NCI-H69 (cell line): Measurements from ENCODE around the gene SPTA1.

Source experiments
- DNase-seq: peaks from one replicate; lab custom pipeline; 2025; lab: John Stamatoyannopoulos, UW

The SPTA1 gene

DNA sequence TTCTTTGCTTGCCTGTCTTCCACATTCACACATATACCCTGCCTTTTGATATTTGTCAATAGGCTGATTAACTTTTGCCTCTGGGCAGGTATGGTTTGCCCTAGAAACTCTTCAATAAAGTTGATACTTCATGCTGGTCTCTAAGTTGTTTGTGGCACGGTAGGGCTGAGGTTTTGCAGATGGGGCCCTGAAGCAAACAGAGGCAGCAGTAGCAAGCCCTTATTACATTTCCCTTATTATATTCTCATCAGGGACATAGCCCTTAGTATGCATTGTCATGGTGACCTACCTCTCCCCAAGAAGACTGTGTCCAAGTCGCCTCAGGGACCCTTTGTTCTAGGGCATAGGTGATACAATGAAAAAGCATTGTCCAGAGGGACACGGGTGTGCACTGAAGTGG lies 116.0 kb downstream of the SPTA1 start, which contains the start of gene OR6P1:
Gene OR6P1 (minus strand): TSS at position 101 of the 400 bp plus-strand sequence. CDS start 6,976 bp downstream, outside the sequence.
- DNase-seq = no peak

DNA sequence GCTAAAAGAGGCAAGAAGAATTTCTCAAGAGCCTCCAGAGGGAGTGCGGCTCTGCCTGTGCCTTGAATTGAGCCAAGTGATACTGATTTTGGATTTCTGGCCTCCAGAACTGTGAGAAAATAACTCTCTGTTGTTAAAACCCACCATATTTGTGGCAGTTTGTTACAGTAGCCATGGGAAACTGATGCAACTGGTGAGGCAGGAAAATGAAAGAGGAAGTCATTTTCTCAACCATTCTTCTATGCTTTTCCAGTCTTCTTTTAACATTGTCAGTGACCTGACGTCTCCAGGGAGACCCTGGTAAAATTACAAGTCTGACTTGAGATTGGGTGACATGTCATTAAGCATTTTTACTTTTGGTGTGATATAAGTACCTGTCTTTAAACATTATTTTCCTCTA lies 121.9 kb downstream of the SPTA1 start:
- DNase-seq = no peak

DNA sequence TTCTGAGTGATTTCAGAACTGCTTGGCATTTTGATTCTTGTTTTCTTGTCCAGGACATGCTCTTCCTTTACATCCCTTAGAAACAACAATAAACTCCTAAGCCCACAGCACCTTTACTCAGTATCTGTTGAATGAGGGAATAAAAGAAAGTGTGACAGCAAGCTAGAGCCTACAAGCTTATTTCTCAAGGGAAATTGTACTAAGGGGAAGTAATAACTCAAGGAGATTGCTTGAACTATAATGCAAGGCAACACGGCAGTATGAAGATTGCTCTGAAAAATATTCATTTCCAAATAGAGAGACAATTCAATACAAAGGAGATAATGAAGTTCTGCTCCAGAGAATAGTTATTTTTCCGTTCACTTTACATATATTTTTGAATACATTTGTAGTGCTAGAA lies 122.7 kb downstream of the SPTA1 start:
- no peak for DNase-seq
